GM21360 (cell line): ENCODE data around the gene GSTM2.

Experiments
- ATAC-seq: cut with Tn5 transposase; IDR thresholded peaks from one replicate; pipeline ENCODE4 v1.9.1; 2021; ENCODE audit warnings: mild to moderate bottlenecking, moderate library complexity; ENCODE audit not compliant: unreplicated experiment

Gene GSTM2

DNA sequence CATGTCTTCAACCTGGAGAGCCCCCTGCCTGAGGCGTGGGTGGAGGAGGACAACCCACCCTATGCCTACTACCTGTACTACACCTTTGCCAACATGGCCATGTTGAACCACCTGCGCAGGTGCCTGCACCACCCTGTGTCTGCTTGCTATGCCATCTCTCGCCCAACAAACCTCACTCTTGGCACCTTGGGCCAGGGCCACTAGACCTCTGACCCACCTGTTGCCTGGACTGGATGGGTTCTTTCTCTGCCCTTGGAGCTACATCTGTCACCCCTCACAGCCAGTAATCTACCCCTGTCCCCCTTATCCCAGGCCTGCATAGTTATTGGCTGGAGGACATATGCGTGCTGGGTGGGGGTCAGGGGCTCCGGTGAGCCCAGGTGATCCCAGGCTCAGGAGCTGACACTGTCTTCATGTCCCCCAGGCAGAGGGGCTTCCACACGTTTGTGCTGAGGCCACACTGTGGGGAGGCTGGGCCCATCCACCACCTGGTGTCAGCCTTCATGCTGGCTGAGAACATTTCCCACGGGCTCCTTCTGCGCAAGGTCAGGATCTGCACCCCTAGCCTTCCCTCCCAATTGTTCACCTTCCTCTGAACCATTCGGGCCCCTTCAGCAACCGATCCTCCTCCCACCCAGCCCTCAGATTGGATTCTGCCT is 38.4 kb upstream of the GSTM2 start:
- no peak for ATAC-seq

DNA sequence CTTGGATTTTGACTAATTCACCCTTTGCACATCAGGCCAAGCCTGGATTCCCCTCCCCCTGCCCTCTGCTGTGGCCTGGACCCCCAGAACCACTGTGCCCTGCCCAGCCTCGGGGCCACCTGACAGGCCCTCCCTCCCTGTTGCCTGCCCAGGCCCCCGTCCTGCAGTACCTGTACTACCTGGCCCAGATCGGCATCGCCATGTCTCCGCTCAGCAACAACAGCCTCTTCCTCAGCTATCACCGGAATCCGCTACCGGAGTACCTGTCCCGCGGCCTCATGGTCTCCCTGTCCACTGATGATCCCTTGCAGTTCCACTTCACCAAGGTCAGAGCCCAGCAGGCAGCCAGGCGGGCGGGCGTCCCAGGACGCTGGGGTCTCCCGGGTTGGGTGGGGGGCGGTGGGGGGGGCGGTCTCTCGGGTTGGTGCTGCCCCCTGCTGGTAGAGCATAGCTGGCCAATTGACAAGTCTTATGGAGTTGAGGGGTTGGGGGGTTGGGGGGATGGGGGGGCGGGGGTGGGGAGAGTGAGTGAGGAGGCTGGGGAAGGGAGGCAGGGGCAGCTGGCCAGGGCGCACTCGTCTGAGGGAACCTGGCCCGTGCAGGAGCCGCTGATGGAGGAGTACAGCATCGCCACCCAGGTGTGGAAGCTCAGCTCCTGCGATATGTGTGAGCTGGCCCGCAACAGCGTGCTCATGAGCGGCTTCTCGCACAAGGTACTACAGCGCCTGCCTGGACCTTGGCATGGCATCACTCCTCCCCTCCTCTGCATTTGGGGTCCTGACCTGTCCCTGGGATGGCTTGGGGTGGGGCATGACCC is 37.6 kb upstream of the GSTM2 start:
- no peak for ATAC-seq

DNA sequence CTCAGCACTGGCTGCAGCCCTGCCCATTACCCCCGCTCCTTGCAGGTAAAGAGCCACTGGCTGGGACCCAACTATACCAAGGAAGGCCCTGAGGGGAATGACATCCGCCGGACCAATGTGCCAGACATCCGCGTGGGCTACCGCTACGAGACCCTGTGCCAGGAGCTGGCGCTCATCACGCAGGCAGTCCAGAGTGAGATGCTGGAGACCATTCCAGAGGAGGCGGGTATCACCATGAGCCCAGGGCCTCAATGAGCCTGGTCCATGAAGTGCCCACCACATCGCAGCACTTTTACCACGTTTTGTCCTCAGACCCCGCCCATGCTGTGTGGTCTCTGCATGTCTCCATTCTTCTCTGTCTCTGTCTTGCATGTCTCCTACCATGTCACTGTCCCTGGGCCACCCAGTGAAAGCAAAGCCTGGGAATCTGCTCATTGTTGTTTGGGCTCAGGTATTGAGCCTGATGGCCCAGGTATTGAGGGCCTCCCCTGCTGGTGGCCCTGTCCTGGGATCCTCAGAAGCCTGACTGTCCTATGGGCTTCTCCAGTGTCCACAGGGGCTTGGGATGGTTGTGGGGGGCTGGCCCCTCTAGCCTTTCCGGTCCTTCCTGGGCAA is 36.9 kb upstream of the GSTM2 start:
- ATAC-seq = no peak

DNA sequence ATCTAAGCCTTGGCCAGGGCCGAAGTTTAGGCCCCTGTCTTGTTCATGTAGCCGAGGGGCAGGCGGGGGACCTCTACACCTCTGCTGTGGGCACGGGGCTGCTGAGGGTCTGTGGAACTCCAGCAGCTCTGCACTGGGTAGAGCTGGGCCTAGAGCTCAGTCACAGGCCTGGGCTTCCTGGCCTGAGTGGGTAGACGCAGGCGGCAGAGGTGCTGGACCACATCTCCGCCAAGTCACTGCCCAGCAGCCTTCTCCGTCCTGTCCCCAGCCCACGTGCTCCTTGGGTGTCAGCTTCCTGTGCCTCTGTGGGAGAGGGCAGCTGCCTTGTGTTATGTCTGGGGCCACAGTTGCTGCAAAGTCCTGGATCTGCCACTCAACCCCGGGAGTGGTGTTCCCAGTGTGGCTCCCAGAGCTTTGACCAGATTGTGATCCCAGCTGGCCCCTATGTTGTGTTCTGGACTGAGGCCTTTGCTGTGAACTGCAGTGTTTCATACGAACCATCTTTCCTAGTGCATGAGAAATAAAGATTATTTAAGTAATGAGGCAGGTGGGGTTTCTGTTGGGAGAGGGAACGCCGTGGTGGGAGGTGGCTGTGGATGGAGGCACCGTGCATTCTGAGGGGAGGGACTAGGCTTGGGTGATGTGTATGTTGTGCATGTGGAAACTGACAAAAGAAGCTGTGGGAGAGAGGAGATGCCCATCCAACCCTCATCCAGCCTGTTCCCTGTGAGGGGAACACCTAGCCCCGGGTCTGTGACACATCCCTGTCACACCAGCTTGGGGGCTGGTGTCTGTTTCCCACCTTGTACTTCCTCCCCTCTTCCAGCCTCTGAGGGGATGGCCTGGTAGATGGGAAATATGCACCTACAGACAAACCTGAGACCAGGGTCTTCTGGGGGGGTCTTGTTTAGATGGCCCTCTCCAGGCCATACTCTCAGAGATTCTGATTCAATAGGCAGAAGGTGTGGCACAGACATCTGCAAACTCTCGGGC is 36.0 kb upstream of the GSTM2 start:
- ATAC-seq = no peak

DNA sequence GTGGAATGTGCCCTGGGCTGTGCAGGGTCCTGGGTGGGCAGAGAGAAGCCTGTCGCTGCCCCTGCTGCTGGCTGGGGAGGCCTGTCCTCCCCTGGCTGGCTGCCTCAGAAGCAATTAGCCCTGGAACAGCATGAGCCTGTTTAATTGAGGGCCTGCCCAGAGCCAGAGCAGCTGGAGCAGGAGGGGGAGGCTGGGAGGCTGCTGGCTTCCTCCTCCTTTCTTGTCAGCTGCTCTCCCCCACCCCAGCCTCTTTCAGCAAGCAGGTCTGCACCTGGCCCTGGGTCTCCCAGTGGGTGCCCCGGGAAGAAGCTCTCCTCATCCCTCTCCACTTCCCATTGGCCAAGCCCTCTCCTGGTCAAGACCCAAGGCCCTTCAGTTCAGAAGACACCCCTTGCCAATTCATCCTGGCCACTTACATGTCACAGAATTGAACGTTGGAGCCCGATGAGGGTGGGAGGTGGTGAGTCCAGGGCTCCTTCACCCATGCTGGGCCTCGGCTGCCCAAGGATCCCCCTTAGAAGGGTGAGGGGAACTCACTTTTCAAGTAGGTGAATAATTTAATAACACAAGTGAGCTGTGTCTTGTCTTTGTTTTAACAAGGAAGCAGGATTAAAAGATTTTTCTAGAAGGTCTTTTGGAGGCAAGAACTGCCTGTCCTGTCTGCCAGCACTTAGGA is 35.0 kb upstream of the GSTM2 start:
- ATAC-seq = no peak

- ATAC-seq = no peak
Measured at GRCh38 chr1:109634292-109634691, 33.6 kb upstream of the GSTM2 start.

GRCh38 chr1:109634771-109635750 is 32.8 kb upstream of the GSTM2 start:
- ATAC-seq = no peak

DNA sequence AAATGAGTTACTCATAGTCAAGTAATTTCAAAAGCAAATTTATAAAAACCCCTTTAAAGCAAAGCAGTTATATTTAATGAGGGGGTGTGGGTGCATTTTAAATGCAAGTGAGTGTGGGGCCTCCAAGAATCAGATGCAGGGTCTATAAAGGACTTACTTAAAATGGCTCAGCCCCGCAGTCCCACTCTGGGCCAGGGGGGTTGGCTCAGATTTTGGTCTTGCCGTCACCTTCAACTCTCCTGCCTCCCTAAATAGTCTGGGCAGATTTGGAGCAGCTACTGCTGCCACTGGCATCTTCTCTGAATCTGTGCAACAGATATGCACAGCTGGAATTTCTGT is 32.0 kb upstream of the GSTM2 start:
- no peak for ATAC-seq

- ATAC-seq = no peak
Measured at GRCh38 chr1:109636201-109636952, 31.5 kb upstream of the GSTM2 start.

DNA sequence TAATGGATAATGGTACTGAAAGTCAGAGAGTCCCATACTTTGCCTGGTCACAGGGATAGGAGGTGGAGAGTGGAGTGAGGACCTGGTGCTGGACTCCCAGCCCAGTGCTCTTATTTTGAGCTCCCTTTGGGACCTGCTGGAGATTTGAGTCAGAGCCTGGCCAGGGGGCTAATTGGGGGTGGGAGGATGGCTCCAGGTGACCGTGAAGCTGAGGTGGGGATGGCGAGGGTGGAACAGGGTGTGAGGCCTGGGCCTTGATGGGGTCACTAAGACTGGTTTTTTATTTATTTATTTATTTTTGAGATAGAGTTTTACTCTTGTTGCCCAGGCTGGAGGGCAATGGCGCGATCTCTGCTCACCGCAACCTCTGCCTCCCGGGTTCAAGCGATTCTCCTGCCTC is 30.4 kb upstream of the GSTM2 start:
- no peak for ATAC-seq

DNA sequence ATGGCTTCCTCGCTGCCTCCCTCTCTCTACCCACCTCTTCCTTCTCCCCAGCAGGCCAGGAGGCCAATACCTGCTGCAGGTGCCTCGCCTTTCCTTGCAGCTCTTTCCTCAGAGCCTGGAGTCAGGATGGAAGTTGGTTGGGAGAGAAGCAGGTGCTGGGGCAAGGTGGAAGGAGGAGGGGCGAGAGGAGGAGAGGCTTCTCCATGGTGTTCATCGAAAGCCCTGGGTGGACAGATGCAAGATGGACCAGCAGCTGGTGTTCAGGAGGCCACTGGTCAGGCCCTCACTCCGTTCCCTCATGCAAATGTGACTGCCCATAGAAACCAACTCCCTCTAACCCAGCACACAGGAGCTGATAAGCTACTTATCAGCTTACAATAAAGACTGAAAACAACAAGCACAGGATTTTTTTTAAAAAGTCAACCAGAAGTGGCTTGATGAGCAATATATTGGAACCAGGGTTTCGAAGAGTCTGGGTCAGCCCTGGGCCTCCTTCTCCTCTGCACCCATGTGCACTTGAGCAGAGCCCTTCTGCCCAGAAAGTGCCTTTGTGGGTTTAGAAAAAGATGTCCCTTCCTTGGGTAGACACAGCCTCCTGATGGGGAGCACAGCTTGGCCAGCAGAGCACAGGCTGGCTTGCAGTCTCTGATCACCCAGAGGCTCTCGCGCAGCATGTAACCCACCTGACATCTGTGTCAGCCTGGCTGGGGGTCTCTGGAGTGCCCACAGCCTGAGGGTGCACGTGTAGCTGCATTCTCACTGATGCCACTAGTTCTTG is 28.6 kb upstream of the GSTM2 start:
- ATAC-seq = no peak

DNA sequence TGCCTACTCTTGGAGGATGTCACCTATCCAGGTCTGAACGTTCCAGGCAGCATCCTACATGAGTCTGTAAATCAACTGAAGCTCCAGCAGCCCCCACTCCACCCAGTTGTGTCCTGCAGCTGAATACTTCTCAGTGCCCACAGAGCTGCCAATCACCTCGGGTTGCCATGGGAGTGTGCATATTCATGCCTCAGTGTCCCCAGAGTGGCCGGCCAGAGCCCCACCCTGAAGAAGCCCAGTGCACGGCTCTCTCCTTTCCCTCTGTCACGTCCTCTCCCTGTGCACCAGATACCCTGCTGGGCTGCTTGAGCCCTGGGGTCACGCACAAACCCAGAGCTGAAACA is 28.0 kb upstream of the GSTM2 start:
- no peak for ATAC-seq

- ATAC-seq = peak; percentile 69
Measured at GRCh38 chr1:109640285-109640865, 27.5 kb upstream of the GSTM2 start.

- no peak for ATAC-seq
Measured at GRCh38 chr1:109641078-109641740, 26.6 kb upstream of the GSTM2 start.

- no peak for ATAC-seq
Measured at GRCh38 chr1:109641861-109642260, 26.0 kb upstream of the GSTM2 start.

- no peak for ATAC-seq
Measured at GRCh38 chr1:109642626-109643025, 25.2 kb upstream of the GSTM2 start.
